Measurements from ENCODE around the gene SETDB1.
A peak's percentile ranks its signal among the peaks of the same experiment; 100 is the strongest.

Gene SETDB1

GRCh38 chr1:150981805-150982712, 55.9 kb downstream of the SETDB1 start, which contains the start of gene ANXA9:
Gene ANXA9 (plus strand): TSS chr1:150982292. CDS start chr1:150983106, 814 bp downstream.
- Histone ChIP-seq H3K79me2 (no peaks in the 10 kb centered on the region), H3K4me1 (peaks cover 20% of the 10 kb centered on the region), H3K9ac (no peak within 1 kb of the TSS)

GRCh38 chr1:150985179-150985825, 59.1 kb downstream of the SETDB1 start:
- Histone ChIP-seq H3K9me3 (ENCODE audit: control insufficient read depth, low read length) (no peaks in the 10 kb centered on the region), H3K27ac (no peak overlapping the region), H3K4me1 (peaks cover 20% of the 10 kb centered on the region), H3K4me3 (ENCODE audit: low read depth, low read length) (no peak overlapping the region), H3K9ac (no peak overlapping the region), H3K36me3 (ENCODE audit: control insufficient read depth, insufficient read depth, low read length) (no peaks in the 10 kb centered on the region), H3K4me2 (ENCODE audit: low read length) (no peak overlapping the region), H2AFZ (no peak overlapping the region), H3K27me3 (ENCODE audit: control insufficient read depth, insufficient read depth, low read length) (no peaks in the 10 kb centered on the region), H3K79me2 (no peaks in the 10 kb centered on the region)
- no peak for TF ChIP-seq CTCF (IDR thresholded peaks at IDR 0.05)

More at GRCh38 chr1:150981805-150982712, 55.9 kb downstream of the SETDB1 start, which contains the start of gene ANXA9:
- peak within 1 kb of the TSS; percentile 69 for H3K4me2 ChIP-seq (ENCODE audit: low read length)
- H3K4me3 ChIP-seq (ENCODE audit: low read depth, low read length) = peak within 1 kb of the TSS; percentile 45
- peak within 1 kb of the TSS; percentile 86 for H3K27ac ChIP-seq
- no peaks in the 10 kb centered on the region for H3K36me3 ChIP-seq (ENCODE audit: control insufficient read depth, insufficient read depth, low read length)
- no peaks in the 10 kb centered on the region for H3K9me3 ChIP-seq (ENCODE audit: control insufficient read depth, low read length)
- no peak for TF ChIP-seq CTCF (IDR thresholded peaks at IDR 0.05)
- no peaks in the 10 kb centered on the region for H3K27me3 ChIP-seq (ENCODE audit: control insufficient read depth, insufficient read depth, low read length)
- H2AFZ ChIP-seq = peak within 1 kb of the TSS; percentile 80

GRCh38 chr1:150987924-150988323, 61.8 kb downstream of the SETDB1 start:
- Histone ChIP-seq H3K36me3 (ENCODE audit: control insufficient read depth, insufficient read depth, low read length) (no peaks in the 10 kb centered on the region), H3K27ac (peak overlapping the region; percentile 29), H3K4me3 (ENCODE audit: low read depth, low read length) (no peak overlapping the region), H3K9me3 (ENCODE audit: control insufficient read depth, low read length) (no peaks in the 10 kb centered on the region), H3K4me1 (peaks cover 10% of the 10 kb centered on the region), H3K27me3 (ENCODE audit: control insufficient read depth, insufficient read depth, low read length) (no peaks in the 10 kb centered on the region), H3K4me2 (ENCODE audit: low read length) (peak overlapping the region; percentile 0), H2AFZ (peak overlapping the region; percentile 38), H3K79me2 (no peaks in the 10 kb centered on the region), H3K9ac (no peak overlapping the region)
- no peak for TF ChIP-seq CTCF (IDR thresholded peaks at IDR 0.05)

GRCh38 chr1:150992626-150993025, 66.5 kb downstream of the SETDB1 start:
- TF ChIP-seq CTCF (IDR thresholded peaks at IDR 0.05) = no peak
- Histone ChIP-seq H3K27me3 (ENCODE audit: control insufficient read depth, insufficient read depth, low read length) (no peaks in the 10 kb centered on the region), H3K4me1 (peaks cover 7% of the 10 kb centered on the region), H3K79me2 (no peaks in the 10 kb centered on the region), H3K36me3 (ENCODE audit: control insufficient read depth, insufficient read depth, low read length) (no peaks in the 10 kb centered on the region), H3K9ac (no peak overlapping the region), H3K27ac (no peak overlapping the region), H3K4me3 (ENCODE audit: low read depth, low read length) (no peak overlapping the region), H3K9me3 (ENCODE audit: control insufficient read depth, low read length) (no peaks in the 10 kb centered on the region), H2AFZ (no peak overlapping the region), H3K4me2 (ENCODE audit: low read length) (no peak overlapping the region)
